ENCODE results near the gene TMSB10.

GRCh38 chr2:84858937-84859336 is 46.5 kb upstream of the TMSB10 start:
- TF ChIP-seq CTCF (conservative IDR thresholded peaks at IDR 0.05 in 1 of 2, IDR thresholded peaks at IDR 0.05 in 1 of 2; ENCODE audit: extremely low read depth in 1 of 2, insufficient read depth in 1 of 2, low read depth in 1 of 2, low read length in 2 of 2) (no peak), EZH2 (IDR thresholded peaks at IDR 0.05; ENCODE audit: borderline replicate concordance, low read length) (no peak)
